ENCODE results near the gene CNTN4.

DNA sequence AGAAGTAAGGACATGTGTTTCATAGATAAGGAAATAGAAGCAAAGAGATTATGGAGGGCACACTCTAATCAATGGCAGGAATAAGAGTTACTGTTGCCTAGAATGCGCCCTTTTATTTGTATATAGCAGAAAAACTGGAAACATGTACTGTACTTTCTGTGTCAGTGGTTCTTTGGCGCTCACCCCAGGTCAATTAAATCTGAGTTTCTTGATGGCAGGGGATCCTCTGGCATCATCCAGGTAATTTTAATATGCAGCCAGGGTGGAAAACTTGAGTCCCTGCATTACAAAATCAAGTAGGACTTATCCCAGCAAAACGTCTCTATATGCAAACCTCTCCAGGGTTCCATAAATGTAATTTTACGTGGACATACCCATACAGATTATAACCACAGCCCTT lies 727.4 kb downstream of the CNTN4 start:
- TF ChIP-seq, protein P1, sequence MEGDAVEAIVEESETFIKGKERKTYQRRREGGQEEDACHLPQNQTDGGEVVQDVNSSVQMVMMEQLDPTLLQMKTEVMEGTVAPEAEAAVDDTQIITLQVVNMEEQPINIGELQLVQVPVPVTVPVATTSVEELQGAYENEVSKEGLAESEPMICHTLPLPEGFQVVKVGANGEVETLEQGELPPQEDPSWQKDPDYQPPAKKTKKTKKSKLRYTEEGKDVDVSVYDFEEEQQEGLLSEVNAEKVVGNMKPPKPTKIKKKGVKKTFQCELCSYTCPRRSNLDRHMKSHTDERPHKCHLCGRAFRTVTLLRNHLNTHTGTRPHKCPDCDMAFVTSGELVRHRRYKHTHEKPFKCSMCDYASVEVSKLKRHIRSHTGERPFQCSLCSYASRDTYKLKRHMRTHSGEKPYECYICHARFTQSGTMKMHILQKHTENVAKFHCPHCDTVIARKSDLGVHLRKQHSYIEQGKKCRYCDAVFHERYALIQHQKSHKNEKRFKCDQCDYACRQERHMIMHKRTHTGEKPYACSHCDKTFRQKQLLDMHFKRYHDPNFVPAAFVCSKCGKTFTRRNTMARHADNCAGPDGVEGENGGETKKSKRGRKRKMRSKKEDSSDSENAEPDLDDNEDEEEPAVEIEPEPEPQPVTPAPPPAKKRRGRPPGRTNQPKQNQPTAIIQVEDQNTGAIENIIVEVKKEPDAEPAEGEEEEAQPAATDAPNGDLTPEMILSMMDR (IDR thresholded peaks at IDR 0.05; ENCODE audit: low read length): no peak
- no peak for TF ChIP-seq EZH2phosphoT487 (IDR thresholded peaks at IDR 0.05; ENCODE audit: low read length)
